ENCODE results near the gene GYG1. TPM values are rescaled to one million over a fixed set of nuclear protein-coding genes. Genes with fewer than 3 reads are reported as not detected.

GYG1 gene
- total and polyA plus RNA-seq, 2 of the 8 experiments (the other 6 are each of a cell fraction or from before 2014, with no cell fraction given): 19.4 to 34.2 TPM

DNA sequence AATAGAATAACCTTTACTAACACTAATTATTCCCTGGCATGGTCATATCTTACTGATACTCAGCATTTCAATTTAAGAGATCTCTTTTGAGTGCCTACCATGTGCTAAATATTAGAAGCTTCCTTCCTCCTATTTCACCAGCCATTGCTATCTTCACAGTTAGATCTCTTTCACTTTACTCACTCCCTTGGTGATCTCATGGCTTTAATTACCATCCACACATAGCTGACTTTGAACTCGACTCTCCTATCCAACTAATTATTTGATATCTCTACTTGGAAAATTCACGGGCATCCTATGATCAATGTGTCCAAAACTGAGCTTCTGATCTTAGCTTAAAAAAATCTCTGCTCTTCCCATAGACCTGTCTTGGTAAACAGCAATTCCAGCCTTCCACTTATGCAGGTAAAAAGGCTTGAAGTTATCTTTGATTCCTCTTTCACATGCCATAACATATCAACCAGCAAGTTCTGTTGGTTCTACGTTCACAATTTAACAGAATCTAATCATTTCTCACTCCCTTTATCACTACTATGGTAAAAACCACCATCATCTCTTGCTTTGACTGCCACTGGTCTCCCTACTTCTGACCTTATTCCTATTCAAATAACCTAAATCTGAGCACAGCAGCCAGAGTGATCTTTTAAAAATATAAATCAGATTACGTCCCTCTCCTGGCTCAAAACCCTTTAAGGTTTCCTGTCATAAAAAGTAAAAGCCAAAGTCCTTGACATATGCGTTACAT, 53.2 kb downstream of the GYG1 start:
- Histone ChIP-seq H2AFZ (ENCODE audit: low read length) (no peak overlapping the region), H3K23ac (ENCODE audit: insufficient read length) (no peak overlapping the region), H4K8ac (ENCODE audit: extremely low read depth, insufficient read depth, low read length) (no peak overlapping the region), H3K18ac (ENCODE audit: extremely low read depth, low read length) (no peak overlapping the region), H4K5ac (ENCODE audit: insufficient read length, low read depth, low read length) (no peak overlapping the region), H3K23me2 (ENCODE audit: low read depth, low read length) (no peaks in the 10 kb centered on the region; the same call in 1 of the 2 replicates), H2BK15ac (ENCODE audit: low read length) (no peak overlapping the region), H3K27me3 (replicated peaks in 1 of 4; ENCODE audit: control insufficient read depth in 3 of 4, extremely low read depth in 1 of 4, insufficient read depth in 3 of 4, low read length in 3 of 4) (no peaks in the 10 kb centered on the region), H3K9me3 (ENCODE audit: insufficient read depth in 2 of 2, low read depth in 1 of 2, low read length in 1 of 2) (no peaks in the 10 kb centered on the region), H4K91ac (replicated peaks; ENCODE audit: insufficient read length, low read length) (no peak overlapping the region), H2BK5ac (ENCODE audit: low read depth, low read length) (no peak overlapping the region), H3K4ac (replicated peaks; ENCODE audit: insufficient read length, low read depth, low read length) (no peak overlapping the region), H3K9ac (replicated peaks in 1 of 4; ENCODE audit: extremely low read depth in 1 of 4, low read depth in 3 of 4, low read length in 3 of 4) (no peak overlapping the region), H2BK20ac (ENCODE audit: low read length) (no peak overlapping the region), H3K79me2 (ENCODE audit: control insufficient read depth in 1 of 2, insufficient read depth in 2 of 2, low read length in 2 of 2) (no peaks in the 10 kb centered on the region), H3K36me3 (ENCODE audit: control insufficient read depth in 2 of 4, insufficient read depth in 4 of 4, low read length in 3 of 4) (peaks cover 4 to 69% (median 15%) of the 10 kb centered on the region in 4 experiments; a peak in 7 of 8 replicates), H3K4me1 (replicated peaks in 1 of 4; ENCODE audit: control insufficient read depth in 3 of 4, insufficient read depth in 4 of 4, low read length in 3 of 4) (no peaks in the 10 kb centered on the region), H3K14ac (ENCODE audit: insufficient read length) (no peak overlapping the region), H3K56ac (replicated peaks; ENCODE audit: insufficient read length, low read depth, low read length) (no peak overlapping the region), H3K27ac (ENCODE audit: low read depth, low read length) (no peak overlapping the region), H3K79me1 (ENCODE audit: low read depth, low read length) (no peaks in the 10 kb centered on the region), H3K4me2 (ENCODE audit: insufficient read depth in 1 of 2, low read depth in 2 of 2, low read length in 2 of 2) (no peak overlapping the region), H2BK120ac (replicated peaks; ENCODE audit: low read depth, low read length) (no peak overlapping the region), H3K4me3 (ENCODE audit: extremely low read depth in 1 of 4, insufficient read depth in 2 of 4, low read depth in 3 of 4, low read length in 4 of 4) (no peak overlapping the region), H2AK5ac (ENCODE audit: low read depth, low read length) (no peak overlapping the region), H2BK12ac (ENCODE audit: low read depth, low read length) (no peak overlapping the region), H4K20me1 (replicated peaks in 1 of 2; ENCODE audit: control insufficient read depth in 1 of 2, insufficient read depth in 2 of 2, low read length in 2 of 2) (no peaks in the 10 kb centered on the region)
- no peak for TF ChIP-seq JUN (IDR thresholded peaks at IDR 0.05; ENCODE audit: low read depth, low read length)
- no peak for TF ChIP-seq EGR1 (IDR thresholded peaks at IDR 0.05; ENCODE audit: borderline replicate concordance, low read depth, low read length)
- TF ChIP-seq, protein P1, sequence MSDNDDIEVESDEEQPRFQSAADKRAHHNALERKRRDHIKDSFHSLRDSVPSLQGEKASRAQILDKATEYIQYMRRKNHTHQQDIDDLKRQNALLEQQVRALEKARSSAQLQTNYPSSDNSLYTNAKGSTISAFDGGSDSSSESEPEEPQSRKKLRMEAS (IDR thresholded peaks at IDR 0.05): no peak
- TF ChIP-seq TAF1 (IDR thresholded peaks at IDR 0.05; ENCODE audit: low read depth, low read length): no peak
- no peak for TF ChIP-seq HDAC6 (IDR thresholded peaks at IDR 0.05; ENCODE audit: low read depth, low read length)
- no peak for TF ChIP-seq TEAD4 (IDR thresholded peaks at IDR 0.05; ENCODE audit: low read depth, low read length)
- 88% methylated on average over 5 of the region's 5 CpGs; no CpG with 5 or more reads in 1 of the 2 experiments for WGBS, 2 experiments (ENCODE audit: extremely low coverage in 1 of 2, insufficient coverage in 1 of 2, insufficient read length in 1 of 2, insufficient replicate concordance in 2 of 2, low coverage in 1 of 2, low lambda C conversion rate in 2 of 2, missing lambda C conversion rate in 1 of 2)
- FAIRE-seq (no peak), DNase-seq (ENCODE audit: low read depth in 1 of 2, low spot score in 2 of 2) (no peak)
- ChIA-PET POLR2A (ENCODE audit: partially characterized antibody) (interaction anchor here (1.2 to 2.3 kb wide), 2 partner anchors 11 to 13 kb away, joined by 4 to 6 read pairs; no protein-coding TSS in a partner anchor), CTCF (ENCODE audit: partially characterized antibody) (no interaction called here)
